PFSK-1 (cell line): ENCODE data around the gene CNPY2.

ENCODE experiments used
- FOXP2 ChIP-seq: optimal IDR thresholded peaks from 2 replicates; pipeline ENCODE3; 2011; ENCODE audit warnings: borderline replicate concordance, control low read depth, inconsistent platforms; ENCODE audit not compliant: insufficient read depth; ENCODE audit errors: extremely low read length, extremely low read depth
- POLR2AphosphoS5 ChIP-seq: IDR thresholded peaks from 2 replicates; pipeline ENCODE4 v1.6.1; 2012; ENCODE audit warnings: low read depth, mild to moderate bottlenecking, control low read depth, low read length, moderate library complexity
- SIN3A ChIP-seq: IDR thresholded peaks from 2 replicates; pipeline ENCODE4 v1.6.1; 2012; ENCODE audit warnings: mild to moderate bottlenecking, low read length, moderate library complexity, borderline replicate concordance; ENCODE audit not compliant: insufficient read depth
- TAF1 ChIP-seq: IDR thresholded peaks from 2 replicates; pipeline ENCODE4 v1.6.1; 2012; ENCODE audit warnings: low read length, control low read depth, borderline replicate concordance; ENCODE audit not compliant: insufficient read depth
- TF ChIP-seq, protein P1 (sequence below), 2 experiments: IDR thresholded peaks; 2 replicates each; pipeline versions ENCODE4 v1.6.1 to v1.8.0; 2011 to 2012; ENCODE audit warnings: low read depth in 2 of 2, low read length in 2 of 2, control low read depth in 1 of 2, inconsistent platforms in 1 of 2, mild to moderate bottlenecking in 1 of 2, moderate library complexity in 1 of 2; ENCODE audit not compliant: insufficient read depth in 1 of 2

DNA sequence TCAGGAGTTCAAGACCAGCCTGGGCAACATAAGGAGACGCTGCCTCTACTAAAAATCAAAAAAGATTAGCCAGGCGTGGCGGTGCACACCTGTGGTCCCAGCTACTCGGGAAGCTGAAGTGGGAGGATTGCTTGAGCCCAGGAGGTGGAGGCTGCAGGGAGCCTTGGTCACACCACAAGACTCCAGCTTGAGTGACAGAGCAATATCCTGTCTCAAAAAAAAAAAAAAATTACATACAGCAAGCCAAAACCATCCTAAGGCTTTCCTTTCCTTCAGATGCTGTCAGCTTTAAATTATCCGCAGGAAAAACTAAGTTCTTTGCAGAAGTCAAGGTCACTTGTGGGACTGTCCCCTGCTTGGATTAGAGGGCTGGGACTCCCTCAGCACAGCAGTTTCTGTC lies 17.0 kb downstream of the CNPY2 start:
- TF ChIP-seq POLR2AphosphoS5 (no peak), TAF1 (no peak), SIN3A (no peak), FOXP2 (no peak)
- TF ChIP-seq, protein P1, sequence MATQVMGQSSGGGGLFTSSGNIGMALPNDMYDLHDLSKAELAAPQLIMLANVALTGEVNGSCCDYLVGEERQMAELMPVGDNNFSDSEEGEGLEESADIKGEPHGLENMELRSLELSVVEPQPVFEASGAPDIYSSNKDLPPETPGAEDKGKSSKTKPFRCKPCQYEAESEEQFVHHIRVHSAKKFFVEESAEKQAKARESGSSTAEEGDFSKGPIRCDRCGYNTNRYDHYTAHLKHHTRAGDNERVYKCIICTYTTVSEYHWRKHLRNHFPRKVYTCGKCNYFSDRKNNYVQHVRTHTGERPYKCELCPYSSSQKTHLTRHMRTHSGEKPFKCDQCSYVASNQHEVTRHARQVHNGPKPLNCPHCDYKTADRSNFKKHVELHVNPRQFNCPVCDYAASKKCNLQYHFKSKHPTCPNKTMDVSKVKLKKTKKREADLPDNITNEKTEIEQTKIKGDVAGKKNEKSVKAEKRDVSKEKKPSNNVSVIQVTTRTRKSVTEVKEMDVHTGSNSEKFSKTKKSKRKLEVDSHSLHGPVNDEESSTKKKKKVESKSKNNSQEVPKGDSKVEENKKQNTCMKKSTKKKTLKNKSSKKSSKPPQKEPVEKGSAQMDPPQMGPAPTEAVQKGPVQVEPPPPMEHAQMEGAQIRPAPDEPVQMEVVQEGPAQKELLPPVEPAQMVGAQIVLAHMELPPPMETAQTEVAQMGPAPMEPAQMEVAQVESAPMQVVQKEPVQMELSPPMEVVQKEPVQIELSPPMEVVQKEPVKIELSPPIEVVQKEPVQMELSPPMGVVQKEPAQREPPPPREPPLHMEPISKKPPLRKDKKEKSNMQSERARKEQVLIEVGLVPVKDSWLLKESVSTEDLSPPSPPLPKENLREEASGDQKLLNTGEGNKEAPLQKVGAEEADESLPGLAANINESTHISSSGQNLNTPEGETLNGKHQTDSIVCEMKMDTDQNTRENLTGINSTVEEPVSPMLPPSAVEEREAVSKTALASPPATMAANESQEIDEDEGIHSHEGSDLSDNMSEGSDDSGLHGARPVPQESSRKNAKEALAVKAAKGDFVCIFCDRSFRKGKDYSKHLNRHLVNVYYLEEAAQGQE (IDR thresholded peaks at IDR 0.05; ENCODE audit: insufficient read depth in 1 of 2, low read depth in 2 of 2, low read length in 2 of 2), result no peak
